ENCODE measurements around the gene ANKRD20A1.
"Not testable (repeated sequence)": the region's sequence is repeated elsewhere in the genome, so short reads cannot be mapped to it uniquely, and the experiment has no call there.

Gene ANKRD20A1

DNA sequence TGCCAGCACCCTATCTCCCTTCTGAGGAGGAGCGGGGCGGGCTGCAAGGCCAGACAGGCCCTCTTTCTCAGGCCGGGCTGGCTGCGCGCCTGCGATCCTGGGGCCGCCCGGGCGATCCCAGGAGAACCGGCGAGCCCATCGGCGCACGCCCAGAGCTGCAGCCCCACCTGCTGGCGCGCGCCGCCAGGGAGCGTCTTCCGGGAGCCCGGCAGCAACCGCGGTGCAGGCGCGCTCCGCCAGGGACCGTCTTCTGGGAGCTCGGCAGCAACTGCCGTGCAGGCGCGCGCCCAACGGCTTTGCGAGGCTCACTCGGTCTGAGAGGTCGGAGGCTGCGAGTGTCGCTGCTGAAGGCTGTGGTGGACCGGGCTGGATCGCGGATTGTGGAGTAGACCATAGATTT lies at the start of gene ANKRD20A1:
Gene ANKRD20A1 (plus strand): TSS at position 61 of the 400 bp plus-strand sequence. CDS start 496 bp downstream, outside the sequence.
- not testable (repeated sequence) for DNase-seq

GRCh38 chr9:67832088-67832487 lies 26.6 kb upstream of the ANKRD20A1 start:
- not testable (repeated sequence) for DNase-seq
